Neural crest cell (in vitro differentiated cells): Measurements from ENCODE around the gene PLD2. TPM values are rescaled to one million over a fixed set of nuclear protein-coding genes. Genes with fewer than 3 reads are reported as not detected.
"Not testable (repeated sequence)": the region's sequence is repeated elsewhere in the genome, so short reads cannot be mapped to it uniquely, and the experiment has no call there.

Experiments
- DNase-seq: peaks from one replicate; pipeline ENCODE4 v3.0.0; 2021; ENCODE audit warnings: low read depth, mixed read lengths, low spot score
- H3K27ac Mint-ChIP-seq: one replicate; pipeline ENCODE4 v1.8.0; 2021; ENCODE audit warnings: mild to moderate bottlenecking, mixed read lengths; ENCODE audit not compliant: unreplicated experiment
- H3K27me3 Mint-ChIP-seq: 2 replicates; pipeline ENCODE4 v1.8.0; 2021; ENCODE audit warnings: low read depth, mild to moderate bottlenecking, mixed read lengths
- H3K36me3 Mint-ChIP-seq: 2 replicates; pipeline ENCODE4 v1.8.0; 2021; ENCODE audit warnings: low read depth, mild to moderate bottlenecking, mixed read lengths
- H3K4me1 Mint-ChIP-seq: 2 replicates; pipeline ENCODE4 v1.8.0; 2021; ENCODE audit warnings: mixed read lengths
- H3K4me3 Mint-ChIP-seq: one replicate; pipeline ENCODE4 v1.8.0; 2021; ENCODE audit warnings: mild to moderate bottlenecking, mixed read lengths
- H3K9me3 Mint-ChIP-seq: 2 replicates; pipeline ENCODE4 v1.8.0; 2021; ENCODE audit warnings: mixed read lengths
- CTCF ChIP-seq: fragments of 200-600 bp; sonication (generic); conservative IDR thresholded peaks from 2 replicates; pipeline ENCODE4 v1.5.0; 2021; ENCODE audit warnings: antibody characterized with exemption, mild to moderate bottlenecking
- total RNA-seq: library from RNA; stranded (reverse); gene quantifications from 2 replicates; pipeline ENCODE4 v1.2.1, GENCODE V29; 2021

PLD2 gene
- total RNA-seq, 1 donor from 2014 or later: 54.8 TPM

- Mint-ChIP-seq H3K27me3 (no peaks in the 10 kb centered on the region), H3K27ac (no peak overlapping the region), H3K4me3 (peak overlapping the region; percentile 28), H3K9me3 (no peaks in the 10 kb centered on the region), H3K4me1 (peaks cover 59% of the 10 kb centered on the region), H3K36me3 (peaks cover 8% of the 10 kb centered on the region)
- DNase-seq: no peak
- no peak for TF ChIP-seq CTCF
These were observed 49.5 kb downstream of the PLD2 start for GRCh38 chr17:4856271-4856936.

GRCh38 chr17:4856937-4857314 is 50.0 kb downstream of the PLD2 start:
- TF ChIP-seq CTCF: no peak
- peaks cover 9% of the 10 kb centered on the region for H3K36me3 Mint-ChIP-seq

GRCh38 chr17:4857347-4857746 is 50.4 kb downstream of the PLD2 start:
- Mint-ChIP-seq H3K27ac (peak overlapping the region; percentile 79), H3K4me1 (peaks cover 52% of the 10 kb centered on the region)
- H3K27me3 Mint-ChIP-seq: not testable (repeated sequence)

More at GRCh38 chr17:4856937-4857314, 50.0 kb downstream of the PLD2 start:
- H3K4me3 Mint-ChIP-seq: peak overlapping the region; percentile 28
- peaks cover 56% of the 10 kb centered on the region for H3K4me1 Mint-ChIP-seq
- H3K27me3 Mint-ChIP-seq: no peaks in the 10 kb centered on the region
- H3K9me3 Mint-ChIP-seq: no peaks in the 10 kb centered on the region
- DNase-seq: no peak
- no peak overlapping the region for H3K27ac Mint-ChIP-seq

GRCh38 chr17:4858068-4858881 is 51.3 kb downstream of the PLD2 start:
- no peaks in the 10 kb centered on the region for H3K27me3 Mint-ChIP-seq
- H3K4me3 Mint-ChIP-seq: peak overlapping the region; percentile 36
- peak overlapping the region; percentile 87 for H3K27ac Mint-ChIP-seq
- no peaks in the 10 kb centered on the region for H3K9me3 Mint-ChIP-seq
- no peak for TF ChIP-seq CTCF
- no peak for DNase-seq
- peaks cover 51% of the 10 kb centered on the region for H3K4me1 Mint-ChIP-seq
- peaks cover 11% of the 10 kb centered on the region for H3K36me3 Mint-ChIP-seq

More at GRCh38 chr17:4857347-4857746, 50.4 kb downstream of the PLD2 start:
- H3K4me3 Mint-ChIP-seq: peak overlapping the region; percentile 17
- peaks cover 11% of the 10 kb centered on the region for H3K36me3 Mint-ChIP-seq
- not testable (repeated sequence) for DNase-seq, H3K9me3 Mint-ChIP-seq

- Mint-ChIP-seq H3K27ac (peak overlapping the region; percentile 87), H3K9me3 (no peaks in the 10 kb centered on the region), H3K27me3 (no peaks in the 10 kb centered on the region), H3K4me1 (peaks cover 51% of the 10 kb centered on the region), H3K4me3 (peak overlapping the region; percentile 36), H3K36me3 (peaks cover 11% of the 10 kb centered on the region)
- TF ChIP-seq CTCF: no peak
- DNase-seq: no peak
These were observed 51.9 kb downstream of the PLD2 start for GRCh38 chr17:4858882-4859260.
